ENCODE results near the gene PARP3.
"Not testable (repeated sequence)": the region's sequence is repeated elsewhere in the genome, so short reads cannot be mapped to it uniquely, and the experiment has no call there.

PARP3 gene

GRCh38 chr3:51916418-51916817 lies 25.7 kb upstream of the PARP3 start:
- Histone ChIP-seq H3K27ac (ENCODE audit: low read depth, low read length) (no peak overlapping the region), H3K4me3 (ENCODE audit: low read depth in 1 of 5, low read length in 5 of 5) (no peak overlapping the region), H3K4me1 (ENCODE audit: control insufficient read depth in 5 of 5, insufficient read depth in 5 of 5, low read length in 5 of 5) (no peaks in the 10 kb centered on the region), H3K36me3 (ENCODE audit: control insufficient read depth in 5 of 5, insufficient read depth in 5 of 5, low read length in 5 of 5) (no peaks in the 10 kb centered on the region), H3K9ac (ENCODE audit: low read length in 5 of 5) (no peak overlapping the region), H3K27me3 (ENCODE audit: control insufficient read depth in 5 of 5, insufficient read depth in 4 of 5, low read length in 5 of 5) (no peaks in the 10 kb centered on the region), H3K9me3 (ENCODE audit: control insufficient read depth in 5 of 5, low read length in 5 of 5) (no peaks in the 10 kb centered on the region)

GRCh38 chr3:51921081-51921578 lies 21.0 kb upstream of the PARP3 start:
- Histone ChIP-seq H3K9me3 (ENCODE audit: control insufficient read depth in 5 of 5, low read length in 5 of 5) (no peaks in the 10 kb centered on the region), H3K4me3 (ENCODE audit: low read depth in 1 of 5, low read length in 5 of 5) (no peak overlapping the region), H3K36me3 (ENCODE audit: control insufficient read depth in 5 of 5, insufficient read depth in 5 of 5, low read length in 5 of 5) (no peaks in the 10 kb centered on the region), H3K9ac (ENCODE audit: low read length in 5 of 5) (no peak overlapping the region), H3K4me1 (ENCODE audit: control insufficient read depth in 5 of 5, insufficient read depth in 5 of 5, low read length in 5 of 5) (no peaks in the 10 kb centered on the region), H3K27me3 (ENCODE audit: control insufficient read depth in 5 of 5, insufficient read depth in 4 of 5, low read length in 5 of 5) (no peaks in the 10 kb centered on the region), H3K27ac (ENCODE audit: low read depth, low read length) (no peak overlapping the region)

GRCh38 chr3:51927061-51927977 lies 14.8 kb upstream of the PARP3 start:
- no peak overlapping the region for H3K27ac ChIP-seq (ENCODE audit: low read depth, low read length)
- H3K4me1 ChIP-seq (ENCODE audit: control insufficient read depth in 5 of 5, insufficient read depth in 5 of 5, low read length in 5 of 5) = no peaks in the 10 kb centered on the region
- no peaks in the 10 kb centered on the region for H3K9me3 ChIP-seq (ENCODE audit: control insufficient read depth in 5 of 5, low read length in 5 of 5)
- no peak overlapping the region for H3K9ac ChIP-seq (ENCODE audit: low read length in 5 of 5)
- H3K36me3 ChIP-seq (ENCODE audit: control insufficient read depth in 5 of 5, insufficient read depth in 5 of 5, low read length in 5 of 5) = peaks cover 0 to 5% (median 3%) of the 10 kb centered on the region in 5 donors
- no peaks in the 10 kb centered on the region for H3K27me3 ChIP-seq (ENCODE audit: control insufficient read depth in 5 of 5, insufficient read depth in 4 of 5, low read length in 5 of 5)
- H3K4me3 ChIP-seq (ENCODE audit: low read depth in 1 of 5, low read length in 5 of 5) = no peak overlapping the region

GRCh38 chr3:51928438-51928837 lies 13.7 kb upstream of the PARP3 start:
- Histone ChIP-seq H3K9me3 (ENCODE audit: control insufficient read depth in 5 of 5, low read length in 5 of 5) (no peaks in the 10 kb centered on the region), H3K9ac (ENCODE audit: low read length in 5 of 5) (no peak overlapping the region), H3K4me3 (ENCODE audit: low read depth in 1 of 5, low read length in 5 of 5) (no peak overlapping the region), H3K27me3 (ENCODE audit: control insufficient read depth in 5 of 5, insufficient read depth in 4 of 5, low read length in 5 of 5) (no peaks in the 10 kb centered on the region), H3K27ac (ENCODE audit: low read depth, low read length) (no peak overlapping the region), H3K4me1 (ENCODE audit: control insufficient read depth in 5 of 5, insufficient read depth in 5 of 5, low read length in 5 of 5) (no peaks in the 10 kb centered on the region), H3K36me3 (ENCODE audit: control insufficient read depth in 5 of 5, insufficient read depth in 5 of 5, low read length in 5 of 5) (peaks cover 0 to 16% (median 14%) of the 10 kb centered on the region in 5 donors)

GRCh38 chr3:51928981-51929380 lies 13.2 kb upstream of the PARP3 start:
- H3K9me3 ChIP-seq (ENCODE audit: control insufficient read depth in 5 of 5, low read length in 5 of 5); H3K27ac ChIP-seq (ENCODE audit: low read depth, low read length); H3K4me1 ChIP-seq (ENCODE audit: control insufficient read depth in 5 of 5, insufficient read depth in 5 of 5, low read length in 5 of 5); H3K27me3 ChIP-seq (ENCODE audit: control insufficient read depth in 5 of 5, insufficient read depth in 4 of 5, low read length in 5 of 5); H3K9ac ChIP-seq (ENCODE audit: low read length in 5 of 5); H3K4me3 ChIP-seq (ENCODE audit: low read depth in 1 of 5, low read length in 5 of 5): not testable (repeated sequence)
- H3K36me3 ChIP-seq (ENCODE audit: control insufficient read depth in 5 of 5, insufficient read depth in 5 of 5, low read length in 5 of 5) = peaks cover 0 to 22% (median 20%) of the 10 kb centered on the region in 5 donors

GRCh38 chr3:51929420-51930003 lies 12.7 kb upstream of the PARP3 start:
- Histone ChIP-seq H3K27ac (ENCODE audit: low read depth, low read length) (no peak overlapping the region), H3K9ac (ENCODE audit: low read length in 5 of 5) (no peak overlapping the region), H3K36me3 (ENCODE audit: control insufficient read depth in 5 of 5, insufficient read depth in 5 of 5, low read length in 5 of 5) (peaks cover 0 to 27% (median 25%) of the 10 kb centered on the region in 5 donors), H3K4me3 (ENCODE audit: low read depth in 1 of 5, low read length in 5 of 5) (no peak overlapping the region), H3K27me3 (ENCODE audit: control insufficient read depth in 5 of 5, insufficient read depth in 4 of 5, low read length in 5 of 5) (no peaks in the 10 kb centered on the region), H3K4me1 (ENCODE audit: control insufficient read depth in 5 of 5, insufficient read depth in 5 of 5, low read length in 5 of 5) (no peaks in the 10 kb centered on the region), H3K9me3 (ENCODE audit: control insufficient read depth in 5 of 5, low read length in 5 of 5) (no peaks in the 10 kb centered on the region)

GRCh38 chr3:51930439-51930838 lies 11.7 kb upstream of the PARP3 start:
- Histone ChIP-seq H3K27me3 (ENCODE audit: control insufficient read depth in 5 of 5, insufficient read depth in 4 of 5, low read length in 5 of 5) (no peaks in the 10 kb centered on the region), H3K4me3 (ENCODE audit: low read depth in 1 of 5, low read length in 5 of 5) (no peak overlapping the region), H3K27ac (ENCODE audit: low read depth, low read length) (no peak overlapping the region), H3K4me1 (ENCODE audit: control insufficient read depth in 5 of 5, insufficient read depth in 5 of 5, low read length in 5 of 5) (no peaks in the 10 kb centered on the region), H3K9ac (ENCODE audit: low read length in 5 of 5) (no peak overlapping the region), H3K36me3 (ENCODE audit: control insufficient read depth in 5 of 5, insufficient read depth in 5 of 5, low read length in 5 of 5) (peaks cover 0 to 36% (median 34%) of the 10 kb centered on the region in 5 donors), H3K9me3 (ENCODE audit: control insufficient read depth in 5 of 5, low read length in 5 of 5) (no peaks in the 10 kb centered on the region)

- no peak overlapping the region for H3K4me3 ChIP-seq (ENCODE audit: low read depth in 1 of 5, low read length in 5 of 5)
- H3K4me1 ChIP-seq (ENCODE audit: control insufficient read depth in 5 of 5, insufficient read depth in 5 of 5, low read length in 5 of 5) = no peaks in the 10 kb centered on the region
- H3K27me3 ChIP-seq (ENCODE audit: control insufficient read depth in 5 of 5, insufficient read depth in 4 of 5, low read length in 5 of 5) = no peaks in the 10 kb centered on the region
- peaks cover 0 to 50% (median 47%) of the 10 kb centered on the region in 5 donors for H3K36me3 ChIP-seq (ENCODE audit: control insufficient read depth in 5 of 5, insufficient read depth in 5 of 5, low read length in 5 of 5)
- no peak overlapping the region for H3K27ac ChIP-seq (ENCODE audit: low read depth, low read length)
- H3K9ac ChIP-seq (ENCODE audit: low read length in 5 of 5) = no peak overlapping the region
- H3K9me3 ChIP-seq (ENCODE audit: control insufficient read depth in 5 of 5, low read length in 5 of 5) = no peaks in the 10 kb centered on the region
These were observed 10.4 kb upstream of the PARP3 start for GRCh38 chr3:51931756-51932155.

GRCh38 chr3:51932471-51933370 lies 9.4 kb upstream of the PARP3 start:
- peaks cover 0 to 59% (median 57%) of the 10 kb centered on the region in 5 donors for H3K36me3 ChIP-seq (ENCODE audit: control insufficient read depth in 5 of 5, insufficient read depth in 5 of 5, low read length in 5 of 5)
- H3K4me3 ChIP-seq (ENCODE audit: low read depth in 1 of 5, low read length in 5 of 5) = no peak overlapping the region
- no peaks in the 10 kb centered on the region for H3K27me3 ChIP-seq (ENCODE audit: control insufficient read depth in 5 of 5, insufficient read depth in 4 of 5, low read length in 5 of 5)
- H3K27ac ChIP-seq (ENCODE audit: low read depth, low read length) = no peak overlapping the region
- H3K9ac ChIP-seq (ENCODE audit: low read length in 5 of 5) = no peak overlapping the region
- no peaks in the 10 kb centered on the region for H3K9me3 ChIP-seq (ENCODE audit: control insufficient read depth in 5 of 5, low read length in 5 of 5)
- no peaks in the 10 kb centered on the region for H3K4me1 ChIP-seq (ENCODE audit: control insufficient read depth in 5 of 5, insufficient read depth in 5 of 5, low read length in 5 of 5)
